Stimulated activated naive CD8-positive, alpha-beta T cell treated with anti-CD3 and anti-CD28 coated beads, Interleukin-15, Interleukin-2, amounts not matched to agents 100 U/mL and 50 U/mL, for 24 hours (primary cell): Measurements from ENCODE around the gene MPHOSPH10.
A peak's percentile ranks its signal among the peaks of the same experiment; 100 is the strongest.
"Not testable (repeated sequence)": the region's sequence is repeated elsewhere in the genome, so short reads cannot be mapped to it uniquely, and the experiment has no call there.

Experiments used
- ATAC-seq: fragments of 150-1000 bp; cut with Tn5 transposase; one replicate; pipeline ENCODE4 v1.10.0; 2021
- DNase-seq: peaks from one replicate; pipeline ENCODE4 v3.0.0; 2021

MPHOSPH10 gene

DNA sequence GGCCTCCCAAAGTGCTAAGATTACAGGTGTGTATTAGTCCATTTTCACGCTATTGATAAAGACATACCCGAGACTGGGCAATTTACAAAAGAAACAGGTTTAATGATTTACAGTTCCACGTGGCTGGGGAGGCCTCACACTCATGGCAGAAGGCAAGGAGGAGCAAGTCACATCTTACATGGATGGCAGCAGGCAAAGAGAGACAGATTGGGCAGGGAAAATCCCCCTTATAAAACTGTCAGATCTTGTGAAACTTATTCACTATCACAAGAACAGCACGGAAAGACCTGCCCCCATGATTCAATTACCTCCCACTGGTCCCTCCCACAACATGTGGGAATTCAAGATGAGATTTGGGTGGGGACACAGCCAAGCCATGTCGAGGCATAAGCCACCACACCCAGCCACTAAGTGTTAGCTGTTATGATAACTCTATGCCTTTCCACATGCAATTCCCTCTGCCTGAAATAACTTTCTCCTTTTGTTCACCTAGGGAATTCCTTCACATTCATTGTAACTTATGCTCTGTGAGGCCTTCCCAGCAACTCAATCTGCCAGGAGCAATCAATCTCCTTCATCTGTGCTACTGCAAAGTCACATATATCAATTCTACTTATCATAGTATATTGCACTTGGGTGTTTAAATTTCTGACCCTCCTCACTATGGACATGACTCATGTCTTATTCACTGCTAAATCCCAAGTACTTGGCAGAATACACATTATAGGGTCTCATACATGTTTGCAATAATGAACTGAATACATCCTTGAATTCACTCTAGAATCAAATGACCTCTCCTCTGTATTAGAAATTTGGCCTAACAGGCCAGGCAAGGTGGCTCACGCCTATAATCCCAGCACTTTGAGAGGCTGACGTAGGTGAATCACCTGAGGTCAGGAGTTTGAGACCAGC, 7.8 kb upstream of the MPHOSPH10 start:
- DNase-seq = no peak
- ATAC-seq = no peak

DNA sequence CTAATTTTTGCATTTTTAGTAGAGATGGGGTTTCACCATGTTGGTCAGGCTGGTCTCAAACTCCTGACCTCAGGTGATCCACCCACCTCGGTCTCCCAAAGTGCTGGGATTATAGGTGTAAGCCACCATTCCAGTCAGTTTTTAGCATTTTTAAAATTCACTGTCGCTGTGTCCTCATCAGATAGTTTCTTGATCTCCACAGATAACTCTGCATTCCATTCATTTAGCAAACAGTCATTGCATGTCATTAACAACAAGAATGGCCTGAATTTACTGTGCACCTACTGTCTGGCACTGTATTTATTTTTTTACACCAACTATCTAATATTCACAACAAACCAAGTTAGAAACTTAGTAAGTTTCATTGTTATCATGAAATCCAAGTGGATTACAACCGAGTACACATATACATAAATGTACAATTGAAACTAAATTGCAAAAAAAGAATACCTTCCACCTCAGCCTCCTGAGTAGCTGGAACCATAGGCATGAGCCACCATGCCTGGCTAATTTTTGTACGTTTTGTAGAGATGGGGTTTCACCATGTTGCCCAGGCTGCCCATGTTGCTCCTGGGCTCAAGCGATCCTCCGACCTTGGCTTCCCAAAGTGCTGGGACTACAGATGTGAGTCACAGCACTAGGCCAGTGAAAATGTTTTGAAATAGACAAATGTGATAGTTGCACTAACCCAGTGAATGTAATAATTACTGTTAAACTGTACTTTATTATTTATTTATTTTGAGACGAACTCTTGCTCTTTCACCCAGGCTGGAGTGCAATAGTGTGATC, 4.7 kb upstream of the MPHOSPH10 start:
- no peak for DNase-seq
- no peak for ATAC-seq

DNA sequence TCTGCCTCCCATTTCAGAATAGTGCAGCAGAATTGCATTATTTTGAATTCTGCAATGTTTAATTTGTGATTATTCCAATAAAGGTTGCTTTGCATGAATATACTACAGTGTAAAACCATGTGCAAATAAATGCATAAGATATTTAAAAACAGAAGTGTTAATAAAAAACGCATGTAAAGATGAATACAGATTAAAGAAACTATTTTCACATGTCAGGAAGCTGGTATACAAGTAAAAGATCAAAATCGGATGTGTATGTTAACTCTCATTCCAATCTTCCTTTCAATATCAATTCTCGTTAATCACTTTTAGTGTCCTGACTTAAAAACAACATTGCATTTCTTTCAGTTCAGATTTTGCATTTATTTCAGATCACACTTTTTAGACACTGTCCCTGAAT, 3.5 kb upstream of the MPHOSPH10 start:
- ATAC-seq (no peak), DNase-seq (no peak)

GRCh38 chr2:71129114-71129901, 1.1 kb upstream of the MPHOSPH10 start:
- DNase-seq (no peak), ATAC-seq (no peak)

DNA sequence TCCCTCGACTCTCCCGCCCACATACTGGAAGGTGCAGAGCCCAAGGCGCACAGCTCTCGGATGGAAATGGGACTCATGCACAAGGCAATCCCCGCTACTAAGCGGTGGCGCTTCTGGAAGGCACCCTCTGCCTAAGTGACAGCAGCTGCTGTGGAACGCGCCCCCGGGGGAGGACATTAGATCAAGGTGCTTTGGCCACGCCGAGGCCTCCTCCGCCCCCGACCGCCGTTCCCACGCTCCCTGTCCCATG, 607 bp upstream of the MPHOSPH10 start:
- no peak for DNase-seq
- ATAC-seq = peak; percentile 55

GRCh38 chr2:71130905-71131244, 441 bp downstream of the MPHOSPH10 start:
- ATAC-seq = no peak
- no peak for DNase-seq

DNA sequence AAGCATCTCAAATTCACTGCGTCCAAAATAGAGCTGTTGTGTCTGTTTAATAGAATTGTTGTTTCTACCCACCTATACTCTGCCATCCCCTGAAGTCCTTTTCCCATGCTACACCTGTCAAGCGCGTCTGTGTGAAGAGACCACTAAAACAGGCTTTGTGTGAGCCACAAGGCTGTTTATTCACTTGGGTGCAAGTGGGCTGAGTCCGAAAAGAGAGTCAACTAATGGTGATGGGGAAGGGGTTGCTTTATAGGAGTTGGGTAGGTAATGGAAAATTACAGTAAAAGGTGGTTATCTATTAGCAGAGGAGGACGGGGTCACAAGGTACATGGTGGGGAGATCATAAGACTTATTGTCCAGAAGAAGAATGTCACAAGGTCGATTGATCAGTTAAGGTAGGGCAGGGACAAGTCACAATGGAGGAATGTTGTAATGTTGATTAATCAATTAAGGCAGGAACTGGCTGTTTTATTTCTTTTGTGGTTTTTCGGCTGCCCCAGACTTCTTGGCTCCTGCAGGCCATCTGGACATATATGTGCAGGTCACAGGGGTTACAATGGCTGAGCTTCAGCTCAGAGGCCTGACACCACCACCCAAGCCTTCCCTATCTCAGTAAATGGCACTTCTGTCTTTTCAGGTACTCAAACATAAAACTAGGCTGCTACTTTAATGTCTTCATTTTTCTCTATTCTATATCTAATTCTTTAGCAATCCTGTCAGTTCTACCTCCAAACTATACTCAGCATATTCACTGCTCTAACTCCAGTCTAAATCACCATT, 1.1 kb downstream of the MPHOSPH10 start:
- ATAC-seq, DNase-seq: not testable (repeated sequence)

- no peak for ATAC-seq
- DNase-seq = no peak
These were observed 3.2 kb downstream of the MPHOSPH10 start for GRCh38 chr2:71133603-71134002.

- ATAC-seq = no peak
These were observed 5.7 kb downstream of the MPHOSPH10 start for GRCh38 chr2:71136174-71136573.

DNA sequence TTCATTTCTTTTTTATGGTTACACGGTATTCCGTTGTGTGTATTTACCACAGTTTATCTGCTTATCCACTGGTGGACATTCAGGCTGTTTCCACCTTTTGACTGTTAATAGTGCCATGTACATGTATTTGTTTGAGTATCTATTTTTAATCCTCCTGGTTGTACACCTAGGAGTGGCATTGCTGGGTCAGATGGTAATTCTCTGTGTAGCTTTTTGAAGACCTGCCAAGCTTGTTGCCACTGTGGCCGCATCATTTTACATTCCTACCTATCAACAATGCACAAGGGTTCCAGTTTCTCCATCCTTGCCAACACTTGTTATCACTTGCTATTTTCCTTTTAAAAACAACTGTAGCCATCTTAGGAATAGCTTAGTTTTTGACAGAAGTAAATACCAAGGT, 13.3 kb downstream of the MPHOSPH10 start:
- DNase-seq (no peak), ATAC-seq (no peak)

More at GRCh38 chr2:71136174-71136573, 5.7 kb downstream of the MPHOSPH10 start:
- DNase-seq = no peak

GRCh38 chr2:71148506-71149063, 18.2 kb downstream of the MPHOSPH10 start:
- no peak for ATAC-seq
- DNase-seq = no peak

DNA sequence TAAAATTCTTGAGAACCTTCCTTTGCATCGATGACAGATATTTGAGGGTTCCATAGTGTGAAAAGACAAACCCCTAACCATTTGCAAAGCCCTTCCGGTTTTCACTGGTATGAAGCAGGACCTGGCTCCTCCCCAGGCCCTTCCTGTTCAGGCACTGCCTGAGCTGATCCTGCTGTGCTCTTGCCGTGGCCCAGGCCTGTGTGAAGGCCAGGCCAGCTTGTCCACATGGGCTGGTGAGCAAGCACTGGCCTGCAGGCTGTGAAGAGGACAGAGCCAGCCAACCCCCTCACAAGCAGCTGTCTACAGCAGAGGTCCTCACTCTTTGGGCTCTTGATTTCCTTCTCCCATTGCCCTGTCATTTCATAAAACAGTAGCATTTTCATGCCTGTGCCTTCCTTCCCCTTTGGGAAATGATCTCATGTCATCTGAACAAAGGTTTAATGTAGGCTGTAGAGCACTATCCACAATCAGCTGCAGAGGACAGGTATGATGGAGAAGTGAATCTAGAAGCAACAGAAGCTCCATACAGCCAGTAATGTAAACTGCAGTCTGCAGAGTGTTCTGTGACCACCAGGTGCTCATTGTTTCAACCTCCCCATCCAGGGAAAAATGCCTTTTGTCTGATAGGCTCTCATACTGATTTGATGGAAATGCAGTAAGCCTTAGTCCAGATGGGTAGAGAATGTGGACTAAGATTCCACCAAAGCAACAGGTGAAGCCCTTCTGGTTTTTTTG, 19.8 kb downstream of the MPHOSPH10 start:
- no peak for ATAC-seq
- no peak for DNase-seq

- ATAC-seq (no peak), DNase-seq (no peak)
These were observed 21.2 kb downstream of the MPHOSPH10 start for GRCh38 chr2:71151620-71152019.

DNA sequence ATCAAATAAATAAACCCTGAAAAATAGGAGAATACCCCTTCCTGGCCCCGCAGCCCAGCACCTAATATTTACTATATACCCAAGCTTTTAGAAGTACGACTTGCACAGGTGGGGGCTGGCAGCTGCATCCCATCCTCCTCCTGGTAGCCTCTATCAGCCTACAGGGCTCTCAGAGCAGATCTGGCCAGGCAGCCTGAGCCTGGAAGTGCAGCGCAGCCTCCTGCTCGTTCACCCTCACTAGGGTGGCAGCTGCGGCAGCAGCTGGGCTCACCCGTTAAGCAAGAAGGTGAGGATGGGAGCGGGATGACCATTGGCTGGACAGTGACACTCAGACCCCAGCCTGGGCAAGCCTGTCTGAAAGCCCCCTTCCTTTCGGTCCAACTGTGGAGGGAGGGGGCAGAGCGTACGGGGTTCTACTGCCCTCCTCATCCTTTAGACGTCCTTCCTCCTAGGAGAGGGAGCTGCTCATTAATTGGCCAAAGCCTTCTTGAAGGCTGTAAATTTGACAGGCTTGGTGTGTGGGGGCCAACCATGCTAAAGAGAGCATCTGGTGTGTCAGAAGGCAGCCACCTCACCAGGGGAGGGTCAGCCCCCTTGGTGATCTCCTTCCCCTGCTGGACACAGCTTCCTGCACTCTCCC, 23.3 kb downstream of the MPHOSPH10 start:
- no peak for ATAC-seq
- DNase-seq = no peak

- ATAC-seq = no peak
- DNase-seq = no peak
These were observed 23.8 kb downstream of the MPHOSPH10 start for GRCh38 chr2:71154279-71154678.

DNA sequence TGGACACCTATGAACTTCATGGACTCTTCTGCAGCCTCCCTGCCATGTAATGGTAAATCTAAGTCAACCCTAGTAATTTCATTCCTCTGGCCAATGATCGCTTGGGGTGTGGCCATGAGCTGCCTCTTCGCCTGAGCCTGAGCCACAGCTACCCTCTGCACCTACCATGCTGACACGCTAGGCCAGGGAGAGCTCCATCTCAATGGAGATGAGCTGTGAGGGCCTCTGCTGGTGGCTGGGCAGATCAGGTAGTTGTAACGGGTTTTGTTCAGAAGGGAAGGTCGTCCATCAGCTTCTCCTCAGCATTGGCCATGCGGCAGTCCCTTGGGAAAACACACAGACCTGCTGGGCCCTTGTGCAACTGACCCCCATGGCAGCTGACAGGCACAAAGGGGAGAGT, 24.4 kb downstream of the MPHOSPH10 start:
- DNase-seq = peak; percentile 10
- ATAC-seq = no peak

GRCh38 chr2:71155846-71156245, 25.4 kb downstream of the MPHOSPH10 start:
- ATAC-seq = no peak
- DNase-seq = no peak

DNA sequence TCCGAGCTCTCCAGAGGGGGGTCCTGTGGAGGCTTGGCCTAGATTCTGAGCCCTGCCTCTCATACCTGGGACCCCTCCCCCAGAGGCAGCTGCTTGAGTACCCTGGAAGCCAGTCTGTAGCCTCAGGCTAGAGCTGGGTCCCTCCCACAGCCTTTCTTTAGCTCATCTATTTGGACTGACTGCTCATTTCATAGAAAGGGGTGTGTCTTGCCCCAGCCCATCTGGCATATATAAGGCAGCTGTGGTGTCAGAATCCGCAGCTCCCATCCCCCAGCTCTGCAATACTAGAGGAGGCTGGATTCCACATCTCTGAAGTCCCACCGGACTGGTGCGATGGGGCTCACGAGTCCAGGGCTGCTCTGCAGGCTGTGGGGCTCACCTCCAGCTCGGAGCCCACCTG, 26.1 kb downstream of the MPHOSPH10 start:
- no peak for ATAC-seq
- no peak for DNase-seq

DNA sequence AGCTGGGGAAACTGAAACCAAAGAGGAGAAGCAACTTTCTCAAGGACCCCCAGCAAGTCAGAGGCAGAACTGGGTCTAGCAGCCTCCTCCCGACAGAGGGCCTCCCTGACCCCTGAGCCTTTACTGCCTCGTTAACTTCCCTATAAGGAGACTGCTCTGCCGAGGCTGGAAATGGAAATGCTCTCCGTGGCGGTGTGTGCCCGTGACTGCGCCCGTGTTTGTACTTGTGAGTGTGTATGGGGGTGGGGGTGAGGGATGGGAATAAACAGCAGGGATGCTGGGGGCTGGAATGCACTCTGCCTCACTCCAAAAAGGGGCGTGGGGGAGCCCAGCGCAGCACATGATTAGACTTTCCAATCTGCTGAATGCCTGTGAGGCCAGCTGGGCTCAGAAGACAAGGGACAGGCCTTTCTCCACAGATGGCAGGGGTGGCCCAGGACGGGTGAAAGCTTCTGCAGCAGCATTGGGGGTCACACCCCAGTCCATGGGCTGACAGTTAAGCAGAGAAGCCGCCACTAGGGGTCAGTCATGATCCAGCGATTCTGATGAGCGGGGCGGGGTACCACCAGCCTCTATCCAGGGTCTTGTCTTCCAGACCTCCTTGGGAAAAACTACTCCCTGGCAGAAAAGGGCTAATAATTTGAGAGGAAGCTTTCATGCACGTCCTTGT, 26.8 kb downstream of the MPHOSPH10 start:
- DNase-seq = peak; percentile 79
- ATAC-seq = peak; percentile 86

- DNase-seq (peak; percentile 9), ATAC-seq (no peak)
These were observed 36.4 kb downstream of the MPHOSPH10 start for GRCh38 chr2:71166812-71167211.
